Thyroid gland (tissue), 4 donors: Measurements from ENCODE around the gene DCAF16. TPM values are rescaled to one million over a fixed set of nuclear protein-coding genes. Genes with fewer than 3 reads are reported as not detected.

Source experiments
- DNase-seq, 2 donors: peaks; one replicate each; pipeline ENCODE4 v3.0.0-alpha.2; 2019
- H3K27ac ChIP-seq, 3 donors: fragments of 200-600 bp; sonication (generic); 1 replicate in 2 of 3; 2 replicates in 1 of 3; pipeline ENCODE4 v1.5.1; 2016 to 2019; ENCODE audit warnings: mild to moderate bottlenecking in 1 of 3, moderate library complexity in 1 of 3
- H3K27me3 ChIP-seq: fragments of 200-600 bp; sonication (generic); one replicate; pipeline ENCODE4 v1.5.1; 2019
- H3K36me3 ChIP-seq, 2 donors: fragments of 200-600 bp; sonication (generic); one replicate each; pipeline ENCODE4 v1.5.1; 2016 to 2019
- H3K4me1 ChIP-seq, 2 donors: fragments of 200-600 bp; sonication (generic); one replicate each; pipeline ENCODE4 v1.5.1; 2017 to 2019
- H3K4me3 ChIP-seq, 3 donors: fragments of 200-600 bp; sonication (generic); replicated peaks in 1 of 3; 1 replicate in 2 of 3; 2 replicates in 1 of 3; pipeline ENCODE4 v1.5.1; 2016; ENCODE audit warnings: mild to moderate bottlenecking in 1 of 3
- H3K9me3 ChIP-seq: fragments of 200-600 bp; sonication (generic); one replicate; pipeline ENCODE4 v1.5.1; 2017
- CTCF ChIP-seq, 6 experiments: fragments of 200-600 bp in 3 of 6; fragments of 450-650 bp in 3 of 6; sonication (generic) in 3 of 6; IDR thresholded peaks; one replicate each; pipeline ENCODE4 v1.5.1; 2016 to 2019; ENCODE audit warnings: antibody characterized with exemption in 6 of 6, mild to moderate bottlenecking in 2 of 6, inconsistent platforms in 1 of 6, moderate library complexity in 1 of 6
- POLR2A ChIP-seq, 2 donors: fragments of 450-650 bp; IDR thresholded peaks; one replicate each; pipeline ENCODE4 v1.6.1; 2017; ENCODE audit warnings: antibody characterized with exemption in 2 of 2, mild to moderate bottlenecking in 2 of 2, moderate library complexity in 1 of 2
- WGBS, 2 donors: methylation state at CpG; one replicate each; pipeline ENCODE4 v1.1.5; 2017; 5-methylcytosine and 5-hydroxymethylcytosine counted together
- intact Hi-C: fragments of 100-400 bp; cut with DNase I; formaldehyde crosslinking; loops from one replicate; pipeline ENCODE4 v1.15.1; 2023
- total RNA-seq, 4 donors: library from RNA; depleted of rRNA; stranded (reverse); fragments of >200 nt; gene quantifications; one replicate each; pipeline ENCODE4 v1.2.3, GENCODE V29; 2016

DCAF16 gene
- total RNA-seq, 4 donors from 2014 or later, result 26.2 to 79.1 (median 42.9) TPM

GRCh38 chr4:17805580-17806155 lies 4.9 kb downstream of the DCAF16 start:
- whole genome bisulfite sequencing, 2 donors, result 88 to 89% methylated on average over 3 of the region's 3 CpGs
- Histone ChIP-seq H3K27ac (no peak overlapping the region), H3K27me3 (no peaks in the 10 kb centered on the region), H3K9me3 (no peaks in the 10 kb centered on the region), H3K36me3 (peaks cover 15 to 17% of the 10 kb centered on the region in 2 donors), H3K4me1 (peaks cover 20 to 24% of the 10 kb centered on the region in 2 donors), H3K4me3 (no peak overlapping the region)
- TF ChIP-seq CTCF (IDR thresholded peaks at IDR 0.05) (no peak), POLR2A (IDR thresholded peaks at IDR 0.05) (no peak)
- intact Hi-C loops, result loop anchor here (10.0 kb wide), 1 partner anchor 219 kb away; the partner anchor contains the start of gene LCORL
- no peak for DNase-seq

- TF ChIP-seq POLR2A (IDR thresholded peaks at IDR 0.05) (no peak), CTCF (IDR thresholded peaks at IDR 0.05) (no peak)
- H3K4me1 ChIP-seq, result no peaks in the 10 kb centered on the region
- 93 to 100% methylated on average over 1 of the region's 1 CpG for WGBS, 2 donors
- no peak for DNase-seq
- intact Hi-C loops, result no loop called here
- no peak overlapping the region for H3K4me3 ChIP-seq
- no peak overlapping the region for H3K27ac ChIP-seq
- H3K36me3 ChIP-seq, result peaks cover 5 to 7% of the 10 kb centered on the region in 2 donors
- no peaks in the 10 kb centered on the region for H3K27me3 ChIP-seq
- H3K9me3 ChIP-seq, result no peaks in the 10 kb centered on the region
These were observed 12.7 kb downstream of the DCAF16 start for GRCh38 chr4:17797808-17798207.

GRCh38 chr4:17794730-17795129 lies 15.8 kb downstream of the DCAF16 start:
- DNase-seq, result no peak
- intact Hi-C loops, result no loop called here

GRCh38 chr4:17788956-17789355 lies 21.6 kb downstream of the DCAF16 start:
- Histone ChIP-seq H3K36me3 (no peaks in the 10 kb centered on the region), H3K4me3 (no peak overlapping the region), H3K4me1 (no peaks in the 10 kb centered on the region), H3K27me3 (no peaks in the 10 kb centered on the region), H3K9me3 (no peaks in the 10 kb centered on the region), H3K27ac (no peak overlapping the region)
- intact Hi-C loops, result no loop called here
- DNase-seq, result no peak
- TF ChIP-seq CTCF (IDR thresholded peaks at IDR 0.05) (no peak), POLR2A (IDR thresholded peaks at IDR 0.05) (no peak)

More at GRCh38 chr4:17794730-17795129, 15.8 kb downstream of the DCAF16 start:
- Histone ChIP-seq H3K27ac (no peak overlapping the region), H3K9me3 (no peaks in the 10 kb centered on the region), H3K27me3 (no peaks in the 10 kb centered on the region), H3K4me3 (no peak overlapping the region), H3K36me3 (peaks cover 0 to 7% of the 10 kb centered on the region in 2 donors), H3K4me1 (no peaks in the 10 kb centered on the region)
- TF ChIP-seq CTCF (IDR thresholded peaks at IDR 0.05), result no peak
- no peak for TF ChIP-seq POLR2A (IDR thresholded peaks at IDR 0.05)
- 58 to 63% methylated on average over 1 of the region's 1 CpG for WGBS, 2 donors

GRCh38 chr4:17787315-17787714 lies 23.2 kb downstream of the DCAF16 start:
- no peaks in the 10 kb centered on the region for H3K36me3 ChIP-seq
- intact Hi-C loops, result no loop called here
- no peaks in the 10 kb centered on the region for H3K9me3 ChIP-seq
- H3K27ac ChIP-seq, result no peak overlapping the region
- DNase-seq, result no peak
- H3K27me3 ChIP-seq, result no peaks in the 10 kb centered on the region
- TF ChIP-seq POLR2A (IDR thresholded peaks at IDR 0.05), result no peak
- no peak for TF ChIP-seq CTCF (IDR thresholded peaks at IDR 0.05)
- WGBS, 2 donors, result 91 to 93% methylated on average over 5 of the region's 5 CpGs
- no peaks in the 10 kb centered on the region for H3K4me1 ChIP-seq
- no peak overlapping the region for H3K4me3 ChIP-seq
